CD4-positive, alpha-beta T cell (primary cell): Measurements from ENCODE around the gene GSG1L. TPM values are rescaled to one million over a fixed set of nuclear protein-coding genes. Genes with fewer than 3 reads are reported as not detected.

Source experiments
- ATAC-seq: fragments of 200-7000 bp; cut with Tn5 transposase; one replicate; pipeline ENCODE4 v1.10.0; 2022; ENCODE audit warnings: mild to moderate bottlenecking; ENCODE audit not compliant: poor library complexity
- CTCF ChIA-PET: fragments of 350-600 bp; sonication (Branson Sonifier 250); formaldehyde crosslinking; loops from one replicate; lab custom pipeline; 2021; ENCODE audit warnings: antibody characterized with exemption, inconsistent platforms; lab: Charles Lee
- POLR2A ChIA-PET: fragments of 350-600 bp; sonication (Branson Sonifier 250); formaldehyde crosslinking; loops from one replicate; lab custom pipeline; 2021; ENCODE audit warnings: antibody characterized with exemption, inconsistent platforms; lab: Charles Lee
- DNase-seq, 14 experiments: peaks; one replicate each; pipeline ENCODE4 v3.0.0-alpha.2; 2013 to 2020; ENCODE audit warnings: mixed read lengths in 2 of 14
- H3K27ac ChIP-seq, 2 donors: one replicate each; pipeline versions ENCODE4 v1.5.1 to v1.7.0; 2013; ENCODE audit warnings: low read length in 2 of 2, low read depth in 1 of 2, mild to moderate bottlenecking in 1 of 2
- H3K27me3 ChIP-seq, 2 experiments: 1 replicate in 1 of 2; 2 replicates in 1 of 2; pipeline versions ENCODE4 v1.6.1 to v1.7.0; 2013; ENCODE audit warnings: low read length in 2 of 2, control low read depth in 1 of 2, mild to moderate bottlenecking in 1 of 2, moderate library complexity in 1 of 2; ENCODE audit not compliant: insufficient read depth in 2 of 2, control insufficient read depth in 1 of 2
- H3K36me3 ChIP-seq: one replicate; pipeline ENCODE4 v1.6.1; 2013; ENCODE audit warnings: low read length, control low read depth; ENCODE audit not compliant: insufficient read depth
- H3K4me1 ChIP-seq: one replicate; pipeline ENCODE4 v1.6.1; 2013; ENCODE audit warnings: low read length, control low read depth; ENCODE audit not compliant: insufficient read depth
- H3K4me3 ChIP-seq: one replicate; pipeline ENCODE4 v1.5.1; 2013; ENCODE audit warnings: mild to moderate bottlenecking, low read length, moderate library complexity
- H3K9me3 ChIP-seq, 2 experiments: 1 replicate in 1 of 2; 2 replicates in 1 of 2; pipeline versions ENCODE4 v1.6.1 to v1.7.0; 2013; ENCODE audit warnings: low read length in 2 of 2, mild to moderate bottlenecking in 2 of 2, control low read depth in 1 of 2, moderate library complexity in 1 of 2; ENCODE audit not compliant: control insufficient read depth in 1 of 2, insufficient read depth in 1 of 2
- H3K27ac Mint-ChIP-seq: one replicate; pipeline ENCODE4 v1.8.0; 2020; ENCODE audit warnings: mixed read lengths
- H3K27me3 Mint-ChIP-seq: one replicate; pipeline ENCODE4 v1.8.0; 2021; ENCODE audit warnings: mixed read lengths
- H3K36me3 Mint-ChIP-seq: one replicate; pipeline ENCODE4 v1.8.0; 2021; ENCODE audit warnings: low read depth, mixed read lengths
- H3K4me1 Mint-ChIP-seq: one replicate; pipeline ENCODE4 v1.8.0; 2021; ENCODE audit warnings: low read depth, mixed read lengths
- H3K4me3 Mint-ChIP-seq: one replicate; pipeline ENCODE4 v1.8.0; 2020; ENCODE audit warnings: mild to moderate bottlenecking, mixed read lengths
- H3K9me3 Mint-ChIP-seq: one replicate; pipeline ENCODE4 v1.8.0; 2020; ENCODE audit warnings: mixed read lengths
- intact Hi-C, 2 experiments: fragments of 100-400 bp; cut with DNase I in 1 of 2; cut with micrococcal nuclease in 1 of 2; formaldehyde crosslinking; loops; one replicate each; pipeline versions ENCODE4 v1.15.1 to v1.9.0; 2023 to 2025; cut with DNase I, micrococcal nuclease
- total RNA-seq, 174 experiments: library from RNA in 2 of 174; stranded (reverse) in 2 of 174; gene quantifications; one replicate each; pipeline ENCODE4 v1.2.3 and lab custom pipeline; 2021 to 2026
- TF ChIP-seq, protein P1 (sequence below): fragments of 200-600 bp; IDR thresholded peaks from one replicate; pipeline ENCODE4 v1.8.0; 2022; ENCODE audit warnings: antibody characterized with exemption, mild to moderate bottlenecking

GSG1L gene
- total RNA-seq, 2 experiments from 2014 or later: not detected

GRCh38 chr16:28084209-28084608 is 20.7 kb upstream of the GSG1L start:
- H3K4me1 Mint-ChIP-seq: no peaks in the 10 kb centered on the region
- no peak overlapping the region for H3K4me3 Mint-ChIP-seq
- H3K27ac Mint-ChIP-seq: no peak overlapping the region
- no peaks in the 10 kb centered on the region for H3K9me3 Mint-ChIP-seq
- H3K27me3 Mint-ChIP-seq: no peaks in the 10 kb centered on the region
- CTCF ChIA-PET: no interaction called here
- TF ChIP-seq, protein P1, sequence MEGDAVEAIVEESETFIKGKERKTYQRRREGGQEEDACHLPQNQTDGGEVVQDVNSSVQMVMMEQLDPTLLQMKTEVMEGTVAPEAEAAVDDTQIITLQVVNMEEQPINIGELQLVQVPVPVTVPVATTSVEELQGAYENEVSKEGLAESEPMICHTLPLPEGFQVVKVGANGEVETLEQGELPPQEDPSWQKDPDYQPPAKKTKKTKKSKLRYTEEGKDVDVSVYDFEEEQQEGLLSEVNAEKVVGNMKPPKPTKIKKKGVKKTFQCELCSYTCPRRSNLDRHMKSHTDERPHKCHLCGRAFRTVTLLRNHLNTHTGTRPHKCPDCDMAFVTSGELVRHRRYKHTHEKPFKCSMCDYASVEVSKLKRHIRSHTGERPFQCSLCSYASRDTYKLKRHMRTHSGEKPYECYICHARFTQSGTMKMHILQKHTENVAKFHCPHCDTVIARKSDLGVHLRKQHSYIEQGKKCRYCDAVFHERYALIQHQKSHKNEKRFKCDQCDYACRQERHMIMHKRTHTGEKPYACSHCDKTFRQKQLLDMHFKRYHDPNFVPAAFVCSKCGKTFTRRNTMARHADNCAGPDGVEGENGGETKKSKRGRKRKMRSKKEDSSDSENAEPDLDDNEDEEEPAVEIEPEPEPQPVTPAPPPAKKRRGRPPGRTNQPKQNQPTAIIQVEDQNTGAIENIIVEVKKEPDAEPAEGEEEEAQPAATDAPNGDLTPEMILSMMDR: no peak
- Histone ChIP-seq H3K27ac (no peak overlapping the region), H3K9me3 (no peaks in the 10 kb centered on the region), H3K4me1 (no peaks in the 10 kb centered on the region), H3K4me3 (no peak overlapping the region), H3K36me3 (no peaks in the 10 kb centered on the region), H3K27me3 (no peaks in the 10 kb centered on the region)
- POLR2A ChIA-PET: no interaction called here
- DNase-seq (no peak), ATAC-seq (no peak)
- intact Hi-C loops: no loop called here
- H3K36me3 Mint-ChIP-seq: no peaks in the 10 kb centered on the region

DNA sequence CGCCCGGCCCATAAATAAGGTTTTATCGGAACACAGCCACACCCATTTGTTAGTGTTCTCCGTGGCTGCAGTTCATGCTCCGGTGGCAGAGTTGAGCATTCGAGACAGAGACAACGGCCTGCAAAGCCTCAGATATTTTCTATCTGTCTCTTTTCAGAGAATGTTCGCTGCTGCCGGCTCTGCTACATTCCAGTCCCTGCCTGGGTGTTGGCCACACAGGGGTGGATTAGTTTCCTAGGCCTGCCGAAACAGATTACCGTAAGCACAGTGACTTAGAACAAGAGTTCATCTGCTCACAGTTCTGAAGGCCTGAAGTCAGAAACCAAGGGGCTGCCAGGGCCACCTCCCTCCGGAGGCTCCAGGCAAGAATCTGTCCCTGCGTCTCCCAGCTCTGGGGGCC is 19.1 kb upstream of the GSG1L start:
- no peak for DNase-seq
- Histone ChIP-seq H3K4me3 (no peak overlapping the region), H3K36me3 (no peaks in the 10 kb centered on the region), H3K27me3 (no peaks in the 10 kb centered on the region), H3K27ac (no peak overlapping the region), H3K4me1 (no peaks in the 10 kb centered on the region), H3K9me3 (no peaks in the 10 kb centered on the region)
- POLR2A ChIA-PET: no interaction called here
- TF ChIP-seq, protein P1: no peak
- Mint-ChIP-seq H3K9me3 (no peaks in the 10 kb centered on the region), H3K27ac (no peak overlapping the region), H3K27me3 (no peaks in the 10 kb centered on the region), H3K4me3 (no peak overlapping the region), H3K4me1 (no peaks in the 10 kb centered on the region), H3K36me3 (no peaks in the 10 kb centered on the region)
- CTCF ChIA-PET: no interaction called here
- intact Hi-C loops: no loop called here
- no peak for ATAC-seq

DNA sequence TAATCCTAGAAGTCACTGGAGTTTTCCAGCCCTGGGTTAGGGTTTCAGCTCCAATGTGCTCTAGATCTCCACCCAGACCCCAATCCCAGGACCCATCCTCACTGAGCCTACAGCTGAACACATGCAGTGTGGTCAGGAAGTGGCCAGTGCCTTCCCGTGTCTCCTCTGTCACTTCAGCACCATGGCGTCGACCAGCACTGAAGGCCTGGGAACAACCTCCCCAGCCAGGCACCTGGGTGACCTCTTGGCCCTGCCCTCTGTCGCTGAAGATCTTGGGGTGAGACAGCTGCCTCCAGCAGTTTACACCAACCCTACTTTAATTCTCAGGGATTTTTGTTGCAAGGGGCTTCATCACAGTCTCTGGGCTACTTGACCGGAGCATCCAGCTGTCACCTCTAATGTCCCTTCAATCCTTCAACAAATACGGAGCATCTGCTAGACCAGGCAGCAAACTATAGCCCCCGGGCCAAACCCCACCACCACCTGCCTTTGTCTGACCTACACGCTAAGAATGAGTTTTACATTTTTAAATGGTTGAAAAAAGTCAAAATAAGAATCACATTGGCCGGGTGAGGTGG is 18.0 kb upstream of the GSG1L start:
- Histone ChIP-seq H3K4me3 (no peak overlapping the region), H3K36me3 (no peaks in the 10 kb centered on the region), H3K27me3 (no peaks in the 10 kb centered on the region), H3K9me3 (no peaks in the 10 kb centered on the region), H3K27ac (no peak overlapping the region), H3K4me1 (no peaks in the 10 kb centered on the region)
- TF ChIP-seq, protein P1: no peak
- H3K27me3 Mint-ChIP-seq: no peaks in the 10 kb centered on the region
- no peaks in the 10 kb centered on the region for H3K9me3 Mint-ChIP-seq
- ChIA-PET POLR2A (no interaction called here), CTCF (interaction anchor here (2.9 kb wide), 1 partner anchor 11 kb away, joined by 9 read pairs; no protein-coding TSS in a partner anchor)
- no peak overlapping the region for H3K27ac Mint-ChIP-seq
- DNase-seq (no peak), ATAC-seq (no peak)
- no peaks in the 10 kb centered on the region for H3K4me1 Mint-ChIP-seq
- H3K36me3 Mint-ChIP-seq: no peaks in the 10 kb centered on the region
- H3K4me3 Mint-ChIP-seq: no peak overlapping the region
- intact Hi-C loops: no loop called here
